ENCODE measurements around the gene AP1S1. TPM values are rescaled to one million over a fixed set of nuclear protein-coding genes. Genes with fewer than 3 reads are reported as not detected.

Gene AP1S1
- total RNA-seq, 2 donors from 2014 or later, result 14.9 to 18.9 TPM

GRCh38 chr7:101207459-101207858, 53.2 kb downstream of the AP1S1 start:
- intact Hi-C loops (cut with DNase I), result no loop called here
- no peak for DNase-seq
- ATAC-seq, result no peak

GRCh38 chr7:101208794-101209193, 54.5 kb downstream of the AP1S1 start:
- ATAC-seq, result no peak
- DNase-seq, result no peak
- intact Hi-C loops (cut with DNase I), result no loop called here

DNA sequence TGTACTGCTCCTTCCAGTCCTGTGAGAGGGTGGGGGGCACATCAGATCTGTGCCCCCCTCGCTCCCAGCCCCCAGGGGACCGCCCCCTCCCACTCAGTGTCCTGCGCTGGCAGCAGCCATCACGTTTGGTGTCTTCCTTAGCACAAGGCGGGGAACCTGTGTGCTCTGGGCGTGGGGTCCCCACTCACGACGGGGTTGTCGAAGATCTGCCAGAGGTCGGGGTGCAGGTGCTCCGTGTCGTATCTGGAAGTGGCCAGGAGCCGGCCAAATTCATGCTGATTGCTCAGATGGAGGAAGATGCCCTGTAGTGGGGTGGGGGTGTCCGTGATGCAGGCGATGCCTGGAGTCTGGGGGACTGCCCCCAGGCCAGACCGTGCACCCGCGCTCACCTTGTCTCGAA, 55.9 kb downstream of the AP1S1 start:
- ATAC-seq (no peak), DNase-seq (no peak)
- intact Hi-C loops (cut with DNase I), result no loop called here

Small RNAs within 50 kb of the gene (microRNA-seq; reads per million reads assigned to microRNA genes)
- gene MIR4653, result 0 reads per million in 2 donors

Other genes starting within 250 kb of the AP1S1 start
- under 1 TPM; 0.35 to 0.76 TPM for gene MUC3A, start 204.9 kb upstream of the AP1S1 start, total RNA-seq
- gene MUC12, start 184.9 kb upstream of the AP1S1 start, total RNA-seq, result under 1 TPM; 0.35 to 0.39 TPM
- gene MUC17, start 134.4 kb upstream of the AP1S1 start, total RNA-seq, result not detected
- gene TRIM56, start 69.0 kb upstream of the AP1S1 start, total RNA-seq, result 10 to 100 TPM; 20.7 to 22.4 TPM
- 10 to 100 TPM in 1 of 2 donors, 1 to 10 TPM in 1; 2.4 to 41.6 TPM for gene SERPINE1, start 27.4 kb upstream of the AP1S1 start, total RNA-seq
- gene VGF, start 11.1 kb downstream of the AP1S1 start, total RNA-seq, result not detected
- not detected for gene NAT16, start 25.8 kb downstream of the AP1S1 start, total RNA-seq
- not detected for gene MOGAT3, start 46.6 kb downstream of the AP1S1 start, total RNA-seq
- 10 to 100 TPM; 49.6 to 59.1 TPM for gene PLOD3, start 63.1 kb downstream of the AP1S1 start, total RNA-seq
- 10 to 100 TPM; 48.0 to 53.9 TPM for gene ZNHIT1, start 63.7 kb downstream of the AP1S1 start, total RNA-seq
- gene CLDN15, start 83.3 kb downstream of the AP1S1 start, total RNA-seq, result 1 to 10 TPM; 5.5 to 6.1 TPM
- 100 to 1,000 TPM; 251 to 257 TPM for gene FIS1, start 90.6 kb downstream of the AP1S1 start, total RNA-seq
- gene IFT22, start 167.3 kb downstream of the AP1S1 start, total RNA-seq, result 10 to 100 TPM; 15.7 to 17.0 TPM
- gene COL26A1, start 208.4 kb downstream of the AP1S1 start, total RNA-seq, result not detected

All from left cardiac atrium (tissue), 4 donors.